GM12864 (cell line): ENCODE results near the gene PNKD.

Experiments
- DNase-seq: peaks from one replicate; pipeline ENCODE4 v3.0.0-alpha.2; 2011; ENCODE audit warnings: low read depth
- H3K4me3 ChIP-seq: 2 replicates; pipeline ENCODE4 v1.5.1; 2011; ENCODE audit warnings: mild to moderate bottlenecking, low read depth, low read length, control low read depth
- TF ChIP-seq, protein P1 (sequence below): IDR thresholded peaks from 2 replicates; pipeline ENCODE4 v1.5.1; 2011; ENCODE audit warnings: low read depth, mild to moderate bottlenecking, moderate library complexity, low read length, control low read depth, inconsistent platforms; ENCODE audit errors: missing control alignments

Gene PNKD

DNA sequence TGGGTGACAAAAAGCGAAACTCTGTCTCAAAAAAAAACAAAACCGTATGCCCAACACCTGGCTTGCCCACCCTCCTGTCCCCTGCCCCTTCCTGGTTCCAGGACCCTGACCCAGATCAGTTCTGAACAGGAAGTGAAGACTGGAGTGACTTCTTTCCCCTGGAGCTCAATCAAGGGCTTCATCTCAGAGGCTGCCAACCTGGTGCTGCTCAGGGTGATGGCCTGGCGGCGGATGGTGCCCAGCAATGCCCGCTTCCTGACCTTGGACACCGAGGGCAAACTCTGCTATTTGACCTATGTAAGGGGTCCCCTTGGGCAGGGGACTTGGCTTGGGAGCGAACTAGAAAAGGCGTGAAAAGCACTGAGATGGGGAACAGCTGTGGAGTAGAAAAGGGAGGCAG lies 92.3 kb downstream of the PNKD start:
- no peak overlapping the region for H3K4me3 ChIP-seq
- DNase-seq: no peak
- TF ChIP-seq, protein P1, sequence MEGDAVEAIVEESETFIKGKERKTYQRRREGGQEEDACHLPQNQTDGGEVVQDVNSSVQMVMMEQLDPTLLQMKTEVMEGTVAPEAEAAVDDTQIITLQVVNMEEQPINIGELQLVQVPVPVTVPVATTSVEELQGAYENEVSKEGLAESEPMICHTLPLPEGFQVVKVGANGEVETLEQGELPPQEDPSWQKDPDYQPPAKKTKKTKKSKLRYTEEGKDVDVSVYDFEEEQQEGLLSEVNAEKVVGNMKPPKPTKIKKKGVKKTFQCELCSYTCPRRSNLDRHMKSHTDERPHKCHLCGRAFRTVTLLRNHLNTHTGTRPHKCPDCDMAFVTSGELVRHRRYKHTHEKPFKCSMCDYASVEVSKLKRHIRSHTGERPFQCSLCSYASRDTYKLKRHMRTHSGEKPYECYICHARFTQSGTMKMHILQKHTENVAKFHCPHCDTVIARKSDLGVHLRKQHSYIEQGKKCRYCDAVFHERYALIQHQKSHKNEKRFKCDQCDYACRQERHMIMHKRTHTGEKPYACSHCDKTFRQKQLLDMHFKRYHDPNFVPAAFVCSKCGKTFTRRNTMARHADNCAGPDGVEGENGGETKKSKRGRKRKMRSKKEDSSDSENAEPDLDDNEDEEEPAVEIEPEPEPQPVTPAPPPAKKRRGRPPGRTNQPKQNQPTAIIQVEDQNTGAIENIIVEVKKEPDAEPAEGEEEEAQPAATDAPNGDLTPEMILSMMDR: no peak

DNA sequence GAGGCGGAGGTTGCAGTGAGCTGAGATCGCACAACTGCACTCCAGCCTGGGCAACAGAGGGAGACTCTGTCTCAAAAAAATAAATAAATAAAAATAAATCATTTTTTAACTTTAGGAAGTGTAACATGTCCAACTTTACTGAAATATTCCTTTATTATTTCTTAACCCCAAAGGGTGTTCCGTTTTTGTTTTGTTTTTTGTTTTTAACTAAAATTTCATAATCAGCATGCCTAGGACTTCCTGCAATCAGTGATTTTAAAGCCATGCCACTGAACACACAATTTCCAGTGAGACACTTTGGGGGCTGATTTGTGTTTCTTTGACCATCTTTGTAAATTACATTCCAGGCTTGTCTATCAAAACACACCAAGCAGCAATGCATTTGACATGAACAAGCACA lies 93.4 kb downstream of the PNKD start:
- H3K4me3 ChIP-seq: no peak overlapping the region
- no peak for DNase-seq
- TF ChIP-seq, protein P1: no peak

DNA sequence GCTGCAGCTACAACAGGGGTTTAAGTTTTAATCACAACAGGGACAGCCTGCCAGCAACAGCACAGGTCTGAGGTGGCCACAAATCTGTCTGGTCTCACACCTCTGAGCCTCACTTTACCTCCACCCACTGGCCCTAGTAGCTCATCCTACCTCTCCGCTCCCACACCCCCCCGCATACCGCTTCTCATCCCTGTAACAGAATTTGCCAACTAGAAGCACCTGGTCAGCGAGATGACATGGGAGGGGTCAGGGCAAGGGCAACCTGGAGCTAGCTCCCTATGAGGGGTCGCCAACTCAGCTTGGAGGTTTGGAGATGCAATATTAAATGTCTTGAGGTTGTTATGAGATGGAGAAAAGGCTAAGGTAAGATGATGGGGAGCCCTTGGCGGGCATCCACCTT lies 93.9 kb downstream of the PNKD start:
- DNase-seq: no peak
- no peak overlapping the region for H3K4me3 ChIP-seq

DNA sequence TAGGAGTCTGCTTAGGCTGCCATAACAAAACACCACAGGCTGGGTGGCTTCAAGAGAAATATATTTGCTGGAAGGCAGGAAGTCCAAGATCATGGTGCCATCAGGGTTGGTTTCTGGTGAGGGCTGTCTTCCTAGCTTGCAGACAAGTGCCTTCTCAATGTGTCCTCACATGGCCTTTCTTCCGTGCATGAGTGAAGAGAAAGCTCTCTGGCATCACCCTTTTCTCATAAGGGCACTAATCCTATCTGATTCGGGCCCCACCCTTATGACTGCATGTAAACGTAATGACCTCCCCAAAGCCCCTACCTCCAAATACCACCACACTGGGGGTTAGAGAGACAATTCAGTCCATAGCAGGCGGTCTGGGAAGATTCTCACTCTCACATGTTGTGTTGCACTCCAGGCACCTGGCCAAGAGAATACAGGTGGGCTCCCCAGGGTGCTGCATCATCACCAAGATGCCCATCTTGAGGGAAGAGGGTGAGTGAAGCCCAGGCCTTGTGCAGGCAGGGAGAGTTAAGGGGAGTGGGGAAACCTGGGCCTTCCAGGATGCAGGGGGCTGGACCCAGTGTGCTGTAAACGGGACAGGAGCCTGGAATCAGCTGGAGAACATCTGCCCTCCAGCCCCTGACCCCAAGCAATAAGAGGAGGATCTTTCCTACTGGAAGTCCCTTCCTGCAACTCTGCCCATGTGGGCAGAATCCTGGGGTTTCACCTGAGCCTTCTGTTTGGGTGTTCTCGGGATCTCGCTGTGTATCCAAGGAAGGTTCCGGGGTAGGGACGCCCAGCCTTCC lies 96.5 kb downstream of the PNKD start:
- DNase-seq: no peak
- peak overlapping the region; percentile 68 for H3K4me3 ChIP-seq
- TF ChIP-seq, protein P1: no peak

More for the DNA sequence above, 93.9 kb downstream of the PNKD start:
- TF ChIP-seq, protein P1: no peak

DNA sequence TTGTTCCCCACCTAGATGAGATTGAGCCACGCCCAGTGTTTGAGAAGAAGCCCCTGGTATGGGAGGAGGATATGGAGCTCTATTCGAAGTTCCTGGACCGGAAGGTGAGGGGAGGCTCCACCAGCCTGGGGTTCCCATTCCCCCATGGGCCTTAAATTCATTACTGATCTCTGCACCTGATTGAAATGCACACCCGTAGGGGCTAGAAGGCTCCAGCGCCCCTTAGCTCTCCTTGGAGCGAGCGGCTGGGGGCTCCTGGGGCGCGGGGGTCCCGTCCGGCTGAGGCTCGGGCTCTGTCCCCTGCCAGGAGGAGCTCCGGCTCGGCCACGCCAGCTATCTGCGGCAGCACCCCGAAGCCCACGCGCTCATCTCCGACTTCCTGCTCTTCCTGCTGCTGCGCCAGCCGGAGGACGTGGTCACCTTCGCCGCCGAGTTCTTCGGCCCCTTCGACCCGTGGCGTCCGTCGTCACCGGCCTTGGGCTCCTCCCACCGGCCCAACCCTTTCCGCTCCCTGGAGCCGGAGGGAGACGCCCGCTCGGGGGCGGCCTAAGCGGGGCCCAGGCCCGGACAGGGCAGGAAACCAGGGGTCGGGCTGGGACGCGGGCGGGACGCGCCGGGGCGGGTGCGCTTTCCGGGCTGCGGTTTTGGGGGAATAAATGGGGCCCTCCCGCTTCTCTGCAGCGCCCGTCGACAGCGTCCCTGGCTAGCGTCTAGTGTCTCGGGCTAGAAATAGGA lies 97.3 kb downstream of the PNKD start:
- TF ChIP-seq, protein P1: no peak
- DNase-seq: peak; percentile 41
- H3K4me3 ChIP-seq: peak overlapping the region; percentile 68

DNA sequence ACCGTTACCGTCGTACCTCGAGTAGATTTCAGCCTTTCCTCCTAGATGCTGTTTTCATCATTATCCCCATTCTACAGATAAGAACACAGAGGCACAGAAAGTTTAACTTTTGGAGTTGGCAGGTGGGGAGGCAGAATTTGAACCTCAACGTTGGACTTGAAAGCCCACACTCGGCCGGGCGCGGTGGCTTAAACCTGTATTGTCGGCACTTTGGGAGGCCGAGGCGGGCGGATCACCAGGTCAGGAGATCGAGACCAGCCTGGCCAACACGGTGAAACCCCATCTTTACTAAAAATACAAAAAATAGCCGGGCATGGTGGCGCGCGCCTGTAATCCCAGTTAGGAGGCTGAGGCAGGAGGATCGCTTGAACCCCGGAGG lies 97.8 kb downstream of the PNKD start:
- H3K4me3 ChIP-seq: peak overlapping the region; percentile 68
- no peak for DNase-seq
- TF ChIP-seq, protein P1: no peak
